OCI-LY3 (cell line): ENCODE measurements around the gene DOHH.

ENCODE experiments used
- H2AFZ ChIP-seq: fragments of 200-600, 300-600 bp; shearing (Covaris generic); 2 replicates; pipeline ENCODE4 v1.6.0; 2014; ENCODE audit warnings: antibody characterized with exemption, low read depth, low read length
- H3K27ac ChIP-seq: fragments of 200-600, 300-600 bp; sonication (generic); 2 replicates; pipeline ENCODE4 v1.5.1; 2014; ENCODE audit warnings: mild to moderate bottlenecking, low read length, moderate library complexity, mixed read lengths
- H3K27me3 ChIP-seq: fragments of 200-600, 300-600 bp; sonication (generic); 2 replicates; pipeline ENCODE4 v1.6.1; 2014; ENCODE audit warnings: low read depth, low read length, mixed read lengths
- H3K36me3 ChIP-seq: fragments of 200-600, 300-600 bp; sonication (generic); replicated peaks from 2 replicates; pipeline ENCODE3; 2014; ENCODE audit warnings: low read depth, low read length, mixed read lengths
- H3K4me1 ChIP-seq: fragments of 300-600, 200-600 bp; sonication (generic); 2 replicates; pipeline ENCODE4 v1.6.1; 2014; ENCODE audit warnings: low read length, mixed read lengths
- H3K4me2 ChIP-seq: fragments of 200-600, 300-600 bp; sonication (generic); 2 replicates; pipeline ENCODE4 v1.6.1; 2014; ENCODE audit warnings: low read length, mixed read lengths
- H3K4me3 ChIP-seq: fragments of 300-600, 200-600 bp; sonication (generic); 2 replicates; pipeline ENCODE4 v1.5.1; 2014; ENCODE audit warnings: antibody characterized with exemption, mild to moderate bottlenecking, low read length, moderate library complexity
- H3K79me2 ChIP-seq: fragments of 300-600, 200-600 bp; shearing (Covaris generic); 2 replicates; pipeline ENCODE4 v1.6.1; 2014; ENCODE audit warnings: mild to moderate bottlenecking, low read length, mixed read lengths
- H3K9ac ChIP-seq: fragments of 300-600, 200-600 bp; shearing (Covaris generic); 2 replicates; pipeline ENCODE4 v1.6.0; 2014; ENCODE audit warnings: mild to moderate bottlenecking, low read length, moderate library complexity
- H3K9me3 ChIP-seq: fragments of 200-600, 300-600 bp; shearing (Covaris generic); 2 replicates; pipeline ENCODE4 v1.6.1; 2014; ENCODE audit warnings: low read length, mixed read lengths; ENCODE audit not compliant: insufficient read depth
- H4K20me1 ChIP-seq: fragments of 200-600, 300-600 bp; sonication (generic); 2 replicates; pipeline ENCODE4 v1.6.1; 2016; ENCODE audit warnings: low read length, mixed read lengths; ENCODE audit not compliant: insufficient read depth
- EZH2phosphoT487 ChIP-seq: fragments of 200-600 bp; shearing (Covaris generic); IDR thresholded peaks from 2 replicates; pipeline ENCODE4 v1.6.1; 2018; ENCODE audit warnings: antibody characterized with exemption, mixed run types, low read depth
- TF ChIP-seq, protein P1 (sequence below): fragments of 200-600, 300-600 bp; sonication (generic); IDR thresholded peaks from 2 replicates; pipeline ENCODE4 v1.5.1; 2014; ENCODE audit warnings: antibody characterized with exemption, low read length, low read depth

The DOHH gene

DNA sequence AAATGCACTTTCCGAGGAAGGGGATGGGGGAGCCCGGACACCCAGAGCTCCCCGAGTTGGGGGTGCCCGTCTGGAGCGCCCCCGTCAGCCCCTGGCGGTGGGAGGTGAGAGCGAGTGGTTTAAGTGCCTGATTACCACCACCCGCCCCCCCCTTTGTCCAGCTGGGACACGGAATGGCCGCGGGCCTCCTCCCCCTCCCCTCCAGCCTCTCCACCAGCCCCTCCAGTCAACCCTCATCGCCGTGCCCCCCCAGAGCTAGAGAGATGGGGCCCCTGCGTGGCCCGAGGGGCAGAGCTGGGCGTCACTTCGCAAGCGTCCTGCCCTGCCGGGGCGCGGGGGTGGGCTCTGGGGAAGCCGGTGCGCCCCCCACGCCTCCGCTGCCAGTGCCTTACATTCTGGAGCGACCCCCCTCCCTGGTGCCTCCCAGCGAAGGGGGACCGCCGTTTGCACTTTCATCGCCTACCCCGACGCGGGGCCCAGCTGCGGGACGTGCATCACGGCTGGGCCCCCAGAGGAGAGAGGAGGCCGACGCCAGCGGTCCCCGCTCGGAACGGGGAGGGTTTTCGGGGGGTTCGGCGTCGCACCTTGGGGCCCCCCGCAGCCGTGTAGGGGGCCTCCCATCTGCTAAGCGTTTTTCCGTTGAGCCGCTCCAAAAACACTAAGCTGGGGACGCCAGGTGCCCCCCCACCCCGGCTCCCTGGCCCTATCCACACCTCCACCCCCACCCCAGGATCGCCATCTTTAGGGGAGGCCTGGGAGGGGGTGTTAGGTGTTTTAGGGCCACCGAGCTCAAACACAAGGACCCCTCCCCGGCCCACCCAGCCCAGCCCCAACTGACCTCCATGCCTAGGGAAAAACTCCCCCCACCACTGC, 36.5 kb downstream of the DOHH start:
- Histone ChIP-seq H3K4me2 (no peak overlapping the region), H3K27ac (no peak overlapping the region), H3K4me1 (no peaks in the 10 kb centered on the region), H3K27me3 (no peaks in the 10 kb centered on the region), H3K4me3 (no peak overlapping the region), H4K20me1 (0 out of 2 replicates have a peak, but pooled peaks cover 3% of the 10 kb centered on the region), H3K79me2 (no peaks in the 10 kb centered on the region), H2AFZ (no peak overlapping the region), H3K9me3 (no peaks in the 10 kb centered on the region), H3K9ac (no peak overlapping the region), H3K36me3 (peaks cover 12% of the 10 kb centered on the region)
- TF ChIP-seq, protein P1, sequence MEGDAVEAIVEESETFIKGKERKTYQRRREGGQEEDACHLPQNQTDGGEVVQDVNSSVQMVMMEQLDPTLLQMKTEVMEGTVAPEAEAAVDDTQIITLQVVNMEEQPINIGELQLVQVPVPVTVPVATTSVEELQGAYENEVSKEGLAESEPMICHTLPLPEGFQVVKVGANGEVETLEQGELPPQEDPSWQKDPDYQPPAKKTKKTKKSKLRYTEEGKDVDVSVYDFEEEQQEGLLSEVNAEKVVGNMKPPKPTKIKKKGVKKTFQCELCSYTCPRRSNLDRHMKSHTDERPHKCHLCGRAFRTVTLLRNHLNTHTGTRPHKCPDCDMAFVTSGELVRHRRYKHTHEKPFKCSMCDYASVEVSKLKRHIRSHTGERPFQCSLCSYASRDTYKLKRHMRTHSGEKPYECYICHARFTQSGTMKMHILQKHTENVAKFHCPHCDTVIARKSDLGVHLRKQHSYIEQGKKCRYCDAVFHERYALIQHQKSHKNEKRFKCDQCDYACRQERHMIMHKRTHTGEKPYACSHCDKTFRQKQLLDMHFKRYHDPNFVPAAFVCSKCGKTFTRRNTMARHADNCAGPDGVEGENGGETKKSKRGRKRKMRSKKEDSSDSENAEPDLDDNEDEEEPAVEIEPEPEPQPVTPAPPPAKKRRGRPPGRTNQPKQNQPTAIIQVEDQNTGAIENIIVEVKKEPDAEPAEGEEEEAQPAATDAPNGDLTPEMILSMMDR: no peak
- TF ChIP-seq EZH2phosphoT487: no peak

DNA sequence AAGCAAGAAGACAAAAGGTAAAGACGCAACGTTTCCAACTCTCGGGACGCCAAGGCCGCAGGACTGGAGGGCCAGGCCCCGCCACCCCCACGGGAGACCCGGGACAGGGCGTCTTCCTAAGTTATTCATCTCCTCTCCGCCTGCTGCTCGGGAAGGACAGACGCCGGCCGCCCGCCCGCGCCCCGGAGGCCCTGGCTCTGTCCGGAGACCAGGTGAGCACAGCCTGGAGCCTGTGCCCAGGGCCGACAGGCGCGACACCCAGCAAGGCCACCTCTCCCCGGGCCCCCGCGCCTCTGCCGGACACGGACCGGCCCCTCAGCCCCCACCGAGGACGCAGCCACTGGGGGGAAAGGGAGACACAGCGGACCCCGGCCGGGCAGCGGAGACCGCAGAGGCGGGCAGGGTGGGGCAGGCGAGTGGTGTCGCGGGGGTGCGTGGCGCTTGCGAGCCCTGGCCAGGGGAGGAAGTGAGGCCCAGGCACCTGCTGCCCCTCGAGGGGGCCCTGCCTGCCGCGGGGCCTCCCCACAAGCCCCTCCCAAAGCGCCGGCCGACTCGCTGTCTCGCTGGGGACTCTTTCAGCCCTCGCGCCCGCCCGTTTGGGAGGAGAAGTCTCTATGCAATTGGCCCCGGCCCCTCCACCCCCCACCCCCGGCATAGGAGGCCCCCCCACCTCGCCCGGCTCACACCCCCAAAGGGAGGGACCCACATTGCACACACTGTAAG, 37.3 kb downstream of the DOHH start:
- H3K27ac ChIP-seq: no peak overlapping the region
- H4K20me1 ChIP-seq: peaks cover 3% of the 10 kb centered on the region; the same call in 1 of the 2 replicates
- H2AFZ ChIP-seq: no peak overlapping the region
- TF ChIP-seq EZH2phosphoT487: no peak
- TF ChIP-seq, protein P1: no peak
- H3K4me1 ChIP-seq: no peaks in the 10 kb centered on the region
- no peaks in the 10 kb centered on the region for H3K27me3 ChIP-seq
- no peak overlapping the region for H3K4me2 ChIP-seq
- H3K9ac ChIP-seq: no peak overlapping the region
- H3K4me3 ChIP-seq: no peak overlapping the region
- peaks cover 12% of the 10 kb centered on the region for H3K36me3 ChIP-seq
- H3K79me2 ChIP-seq: no peaks in the 10 kb centered on the region
- no peaks in the 10 kb centered on the region for H3K9me3 ChIP-seq

DNA sequence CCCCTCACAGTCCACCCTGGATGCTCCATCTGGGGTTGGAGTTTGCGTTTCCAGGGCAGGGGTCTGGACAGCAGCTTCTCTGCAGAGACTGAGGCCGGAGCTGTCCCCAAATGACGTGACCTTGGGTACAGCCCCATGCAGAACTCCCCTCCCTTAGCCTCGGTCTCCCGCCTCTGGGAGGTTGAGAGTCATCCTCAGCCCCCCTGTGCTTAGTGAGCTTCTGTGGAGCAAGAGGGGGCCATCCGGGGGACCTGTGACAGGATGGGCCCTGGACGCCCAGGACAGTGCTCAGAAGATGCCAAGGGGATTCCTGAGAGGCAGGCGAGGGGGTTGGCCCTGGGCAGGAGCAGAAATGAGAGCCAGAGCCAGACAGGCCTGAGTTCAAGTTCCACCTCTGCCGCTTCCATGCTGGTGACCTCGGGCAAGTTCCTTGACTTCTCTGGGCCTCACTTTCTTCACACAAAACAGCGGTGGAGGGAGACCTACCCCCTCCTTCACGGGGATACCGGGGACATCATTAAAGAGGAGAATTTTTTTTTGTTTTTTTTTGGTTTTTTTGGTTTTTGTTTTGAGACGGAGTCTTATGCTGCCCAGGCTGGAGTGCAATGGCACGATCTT, 40.4 kb downstream of the DOHH start:
- H3K4me1 ChIP-seq: no peaks in the 10 kb centered on the region
- H2AFZ ChIP-seq: no peak overlapping the region
- peaks cover 16% of the 10 kb centered on the region for H4K20me1 ChIP-seq
- no peak overlapping the region for H3K9ac ChIP-seq
- H3K27ac ChIP-seq: no peak overlapping the region
- H3K9me3 ChIP-seq: no peaks in the 10 kb centered on the region
- no peaks in the 10 kb centered on the region; the same call in 1 of the 2 replicates for H3K79me2 ChIP-seq
- no peak overlapping the region for H3K4me3 ChIP-seq
- no peaks in the 10 kb centered on the region for H3K27me3 ChIP-seq
- H3K36me3 ChIP-seq: peaks cover 11% of the 10 kb centered on the region
- TF ChIP-seq EZH2phosphoT487: no peak
- TF ChIP-seq, protein P1: no peak
- no peak overlapping the region for H3K4me2 ChIP-seq
